Measurements from ENCODE around the gene SIN3A. TPM values are rescaled to one million over a fixed set of nuclear protein-coding genes. Genes with fewer than 3 reads are reported as not detected.

SIN3A gene
- total RNA-seq, 2 donors from 2014 or later = 51.0 to 98.6 TPM

GRCh38 chr15:75425966-75426500 lies 25.5 kb downstream of the SIN3A start:
- Histone ChIP-seq H3K4me1 (replicated peaks) (no peaks in the 10 kb centered on the region), H3K27ac (no peak overlapping the region), H3K4me3 (no peak overlapping the region), H3K9me3 (no peaks in the 10 kb centered on the region), H3K36me3 (peaks cover 0 to 12% of the 10 kb centered on the region in 2 donors), H3K27me3 (replicated peaks; ENCODE audit: insufficient read depth) (no peaks in the 10 kb centered on the region)
- WGBS = 64% methylated on average over 3 of the region's 3 CpGs
- intact Hi-C loops (cut with DNase I) = no loop called here
- DNase-seq (ENCODE audit: low spot score) = no peak
- TF ChIP-seq, protein P1, sequence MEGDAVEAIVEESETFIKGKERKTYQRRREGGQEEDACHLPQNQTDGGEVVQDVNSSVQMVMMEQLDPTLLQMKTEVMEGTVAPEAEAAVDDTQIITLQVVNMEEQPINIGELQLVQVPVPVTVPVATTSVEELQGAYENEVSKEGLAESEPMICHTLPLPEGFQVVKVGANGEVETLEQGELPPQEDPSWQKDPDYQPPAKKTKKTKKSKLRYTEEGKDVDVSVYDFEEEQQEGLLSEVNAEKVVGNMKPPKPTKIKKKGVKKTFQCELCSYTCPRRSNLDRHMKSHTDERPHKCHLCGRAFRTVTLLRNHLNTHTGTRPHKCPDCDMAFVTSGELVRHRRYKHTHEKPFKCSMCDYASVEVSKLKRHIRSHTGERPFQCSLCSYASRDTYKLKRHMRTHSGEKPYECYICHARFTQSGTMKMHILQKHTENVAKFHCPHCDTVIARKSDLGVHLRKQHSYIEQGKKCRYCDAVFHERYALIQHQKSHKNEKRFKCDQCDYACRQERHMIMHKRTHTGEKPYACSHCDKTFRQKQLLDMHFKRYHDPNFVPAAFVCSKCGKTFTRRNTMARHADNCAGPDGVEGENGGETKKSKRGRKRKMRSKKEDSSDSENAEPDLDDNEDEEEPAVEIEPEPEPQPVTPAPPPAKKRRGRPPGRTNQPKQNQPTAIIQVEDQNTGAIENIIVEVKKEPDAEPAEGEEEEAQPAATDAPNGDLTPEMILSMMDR (IDR thresholded peaks at IDR 0.05) = no peak
- TF ChIP-seq POLR2AphosphoS5 (IDR thresholded peaks at IDR 0.05) (no peak), POLR2A (IDR thresholded peaks at IDR 0.05) (no peak)

DNA sequence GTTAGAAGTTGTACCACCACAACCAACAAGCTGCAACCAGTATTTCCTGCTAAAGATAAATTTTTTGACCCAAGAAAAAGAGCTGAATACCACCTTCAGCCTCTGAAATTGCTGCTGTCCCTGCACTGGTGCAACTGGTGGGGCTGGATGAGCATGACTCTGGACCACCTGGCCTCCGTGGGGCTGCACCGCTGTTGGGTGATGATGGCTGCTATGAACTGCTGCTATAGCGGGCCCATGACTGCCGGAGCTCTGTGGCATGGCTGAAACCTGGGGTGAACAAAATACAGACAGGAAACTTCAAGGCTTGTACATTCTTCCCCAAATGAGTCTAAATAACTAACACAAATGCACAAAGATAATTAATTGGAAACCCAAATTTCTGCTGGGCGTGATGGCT lies 28.9 kb downstream of the SIN3A start:
- DNase-seq (ENCODE audit: low spot score) = no peak
- no peaks in the 10 kb centered on the region for H3K27me3 ChIP-seq (replicated peaks; ENCODE audit: insufficient read depth)
- intact Hi-C loops (cut with DNase I) = no loop called here
- peaks cover 0 to 9% of the 10 kb centered on the region in 2 donors for H3K36me3 ChIP-seq
- H3K9me3 ChIP-seq = no peaks in the 10 kb centered on the region
- TF ChIP-seq POLR2AphosphoS5 (IDR thresholded peaks at IDR 0.05) (no peak), POLR2A (IDR thresholded peaks at IDR 0.05) (no peak)
- TF ChIP-seq, protein P1 (IDR thresholded peaks at IDR 0.05) = no peak
- peaks cover 3% of the 10 kb centered on the region for H3K4me1 ChIP-seq (replicated peaks)
- 99% methylated on average over 5 of the region's 5 CpGs for WGBS
- H3K4me3 ChIP-seq = no peak overlapping the region
- H3K27ac ChIP-seq = no peak overlapping the region

DNA sequence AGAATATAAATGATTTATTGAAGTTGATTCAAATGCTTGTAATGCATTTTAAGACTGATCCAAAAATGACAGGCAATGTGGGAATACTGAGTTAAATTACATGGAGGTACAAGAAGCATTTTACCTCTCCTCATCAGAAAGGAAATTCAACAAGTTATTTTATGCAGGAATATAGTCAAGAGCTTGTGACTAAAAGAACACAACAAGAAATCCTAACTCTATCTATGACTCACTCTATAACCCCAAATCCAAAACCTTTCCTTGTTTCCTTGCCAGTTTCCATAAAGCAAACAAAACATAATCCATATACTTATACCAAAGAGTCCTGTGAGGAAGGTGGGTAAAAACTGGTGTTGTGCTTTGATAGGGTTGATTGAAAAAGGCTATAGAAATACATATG lies 30.8 kb downstream of the SIN3A start:
- intact Hi-C loops (cut with DNase I) = no loop called here
- H3K27ac ChIP-seq = no peak overlapping the region
- DNase-seq (ENCODE audit: low spot score) = no peak
- peaks cover 0 to 9% of the 10 kb centered on the region in 2 donors for H3K36me3 ChIP-seq
- TF ChIP-seq POLR2AphosphoS5 (IDR thresholded peaks at IDR 0.05) = no peak
- no peak for TF ChIP-seq POLR2A (IDR thresholded peaks at IDR 0.05)
- TF ChIP-seq, protein P1 (IDR thresholded peaks at IDR 0.05) = no peak
- no peaks in the 10 kb centered on the region for H3K9me3 ChIP-seq
- no peaks in the 10 kb centered on the region for H3K27me3 ChIP-seq (replicated peaks; ENCODE audit: insufficient read depth)
- H3K4me3 ChIP-seq = no peak overlapping the region
- peaks cover 3% of the 10 kb centered on the region for H3K4me1 ChIP-seq (replicated peaks)

DNA sequence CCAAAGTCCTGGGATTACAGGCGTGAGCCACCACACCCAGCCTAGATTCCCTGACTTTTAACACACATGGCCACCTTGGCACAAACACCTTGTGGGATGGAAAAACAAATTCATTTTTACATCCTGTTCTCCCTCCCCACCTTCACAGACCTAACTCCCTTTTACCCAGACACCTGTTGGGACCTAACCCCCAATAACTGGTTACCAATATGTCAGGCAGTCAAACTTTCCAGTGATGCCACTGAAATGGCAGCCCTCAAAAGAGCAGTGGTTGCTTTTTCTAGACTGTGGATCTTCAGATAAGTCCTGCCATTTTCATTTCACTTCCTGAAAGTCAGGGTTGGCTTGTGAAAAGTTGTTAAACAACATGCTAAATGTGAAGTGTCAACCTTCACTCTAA lies 34.9 kb downstream of the SIN3A start:
- 95% methylated on average over 1 of the region's 1 CpG for WGBS
- TF ChIP-seq POLR2AphosphoS5 (IDR thresholded peaks at IDR 0.05) (no peak), POLR2A (IDR thresholded peaks at IDR 0.05) (no peak)
- TF ChIP-seq, protein P1 (IDR thresholded peaks at IDR 0.05) = no peak
- H3K4me1 ChIP-seq (replicated peaks) = peaks cover 6% of the 10 kb centered on the region
- H3K36me3 ChIP-seq = peaks cover 5% of the 10 kb centered on the region in 2 donors
- DNase-seq (ENCODE audit: low spot score) = no peak
- H3K9me3 ChIP-seq = no peaks in the 10 kb centered on the region
- peak overlapping the region in 1 of 2 donors; percentile 26 for H3K27ac ChIP-seq
- intact Hi-C loops (cut with DNase I) = no loop called here
- no peak overlapping the region for H3K4me3 ChIP-seq
- H3K27me3 ChIP-seq (replicated peaks; ENCODE audit: insufficient read depth) = no peaks in the 10 kb centered on the region

GRCh38 chr15:75410196-75410595 lies 41.3 kb downstream of the SIN3A start:
- Histone ChIP-seq H3K27me3 (replicated peaks; ENCODE audit: insufficient read depth) (no peaks in the 10 kb centered on the region), H3K36me3 (peaks cover 9 to 30% of the 10 kb centered on the region in 2 donors), H3K9me3 (no peaks in the 10 kb centered on the region), H3K27ac (no peak overlapping the region), H3K4me1 (replicated peaks) (peaks cover 3% of the 10 kb centered on the region), H3K4me3 (no peak overlapping the region)
- DNase-seq (ENCODE audit: low spot score) = no peak
- TF ChIP-seq, protein P1 (IDR thresholded peaks at IDR 0.05) = no peak
- TF ChIP-seq POLR2AphosphoS5 (IDR thresholded peaks at IDR 0.05) (no peak), POLR2A (IDR thresholded peaks at IDR 0.05) (no peak)
- WGBS = 91% methylated on average over 6 of the region's 6 CpGs
- intact Hi-C loops (cut with DNase I) = no loop called here

Data from prostate gland (tissue), 2 donors.